GM19035 (cell line): ENCODE data around the gene NSFL1C.
A peak's percentile ranks its signal among the peaks of the same experiment; 100 is the strongest.

Experiments
- ATAC-seq: cut with Tn5 transposase; IDR thresholded peaks from one replicate; pipeline ENCODE4 v1.9.1; 2021; ENCODE audit not compliant: unreplicated experiment

The NSFL1C gene

GRCh38 chr20:1462834-1463233 is 3.8 kb downstream of the NSFL1C start:
- no peak for ATAC-seq

GRCh38 chr20:1462001-1462400 is 4.6 kb downstream of the NSFL1C start:
- ATAC-seq: no peak

- ATAC-seq: no peak
Measured at GRCh38 chr20:1460275-1460674, 6.4 kb downstream of the NSFL1C start.

GRCh38 chr20:1457992-1458391 is 8.7 kb downstream of the NSFL1C start:
- ATAC-seq: no peak

- no peak for ATAC-seq
Measured at GRCh38 chr20:1456300-1456699, 10.3 kb downstream of the NSFL1C start.

GRCh38 chr20:1450926-1451491 is 15.6 kb downstream of the NSFL1C start:
- ATAC-seq: no peak

- ATAC-seq: no peak
Measured at GRCh38 chr20:1449370-1449769, 17.3 kb downstream of the NSFL1C start.

- no peak for ATAC-seq
Measured at GRCh38 chr20:1448081-1448620, 18.5 kb downstream of the NSFL1C start.

- ATAC-seq: no peak
Measured at GRCh38 chr20:1446536-1446935, 20.1 kb downstream of the NSFL1C start.

- ATAC-seq: no peak
Measured at GRCh38 chr20:1443085-1443484, 23.6 kb downstream of the NSFL1C start.

- ATAC-seq: no peak
Measured at GRCh38 chr20:1442304-1442703, 24.3 kb downstream of the NSFL1C start.

GRCh38 chr20:1441133-1441532 is 25.5 kb downstream of the NSFL1C start:
- ATAC-seq: no peak

- no peak for ATAC-seq
Measured at GRCh38 chr20:1440024-1440423, 26.6 kb downstream of the NSFL1C start.

- ATAC-seq: no peak
Measured at GRCh38 chr20:1438361-1438760, 28.3 kb downstream of the NSFL1C start.

GRCh38 chr20:1437235-1437904 is 29.3 kb downstream of the NSFL1C start:
- ATAC-seq: no peak

GRCh38 chr20:1436263-1436662 is 30.4 kb downstream of the NSFL1C start:
- ATAC-seq: no peak

- ATAC-seq: no peak
Measured at GRCh38 chr20:1435337-1435699, 31.3 kb downstream of the NSFL1C start.

GRCh38 chr20:1434571-1435336 is 31.9 kb downstream of the NSFL1C start:
- ATAC-seq: peak; percentile 88

- ATAC-seq: no peak
Measured at GRCh38 chr20:1431158-1431557, 35.5 kb downstream of the NSFL1C start.

- ATAC-seq: no peak
Measured at GRCh38 chr20:1430004-1430451, 36.6 kb downstream of the NSFL1C start.

GRCh38 chr20:1429143-1429728 is 37.4 kb downstream of the NSFL1C start:
- ATAC-seq: no peak
